Heart left ventricle (tissue), 13 donors: ENCODE measurements around the gene ZBTB21.

Experiments
- POLR2A ChIP-seq, 2 donors: fragments of 450-650 bp; IDR thresholded peaks; one replicate each; pipeline ENCODE4 v1.6.1; 2017; ENCODE audit warnings: antibody characterized with exemption in 2 of 2, mild to moderate bottlenecking in 2 of 2, moderate library complexity in 2 of 2
- TF ChIP-seq, protein P1 (sequence below), 12 donors: fragments of 200-600 bp; sonication (generic) in 4 of 12; IDR thresholded peaks; one replicate each; pipeline versions ENCODE4 v1.5.0 to v1.8.0; 2018 to 2022; ENCODE audit warnings: antibody characterized with exemption in 12 of 12, mild to moderate bottlenecking in 5 of 12
- donor health status: ischemic (EF 13 %, LVEDD 7.1; RV severe dilation, severe dysfunction).
- donor health status: DM: no; HTN: yes; CAD: no.
- donor health status: DM: no; HTN: no; CAD: no.
- donor health status: ischemic (EF 25% LVEDD 6.9; RV normal size, moderate dysfunction).
- donor health status: ischemic (EF 25% LVEDD 5.7; RV mildly dilated, moderate dysfunction).
- donor health status: ischemic (EF 35%, LVEDD 5.7; RV mildly dilated, moderate dysfunction).
- donor health status: nonischemic (EF 11% LVEDD 7.7; RV severe dilation, severe dysfunction).
- donor health status: DM: yes; HTN: yes; CAD: no.
- donor health status: PGD.
- donor health status: ischemic (EF 29% LVEDD 5.4; RV normal size, mild dysfunction).
- donor health status: nonischemic (EF 23%, LVEDD 6.1; RV moderate dilation, normal function).

- TF ChIP-seq, protein P1, sequence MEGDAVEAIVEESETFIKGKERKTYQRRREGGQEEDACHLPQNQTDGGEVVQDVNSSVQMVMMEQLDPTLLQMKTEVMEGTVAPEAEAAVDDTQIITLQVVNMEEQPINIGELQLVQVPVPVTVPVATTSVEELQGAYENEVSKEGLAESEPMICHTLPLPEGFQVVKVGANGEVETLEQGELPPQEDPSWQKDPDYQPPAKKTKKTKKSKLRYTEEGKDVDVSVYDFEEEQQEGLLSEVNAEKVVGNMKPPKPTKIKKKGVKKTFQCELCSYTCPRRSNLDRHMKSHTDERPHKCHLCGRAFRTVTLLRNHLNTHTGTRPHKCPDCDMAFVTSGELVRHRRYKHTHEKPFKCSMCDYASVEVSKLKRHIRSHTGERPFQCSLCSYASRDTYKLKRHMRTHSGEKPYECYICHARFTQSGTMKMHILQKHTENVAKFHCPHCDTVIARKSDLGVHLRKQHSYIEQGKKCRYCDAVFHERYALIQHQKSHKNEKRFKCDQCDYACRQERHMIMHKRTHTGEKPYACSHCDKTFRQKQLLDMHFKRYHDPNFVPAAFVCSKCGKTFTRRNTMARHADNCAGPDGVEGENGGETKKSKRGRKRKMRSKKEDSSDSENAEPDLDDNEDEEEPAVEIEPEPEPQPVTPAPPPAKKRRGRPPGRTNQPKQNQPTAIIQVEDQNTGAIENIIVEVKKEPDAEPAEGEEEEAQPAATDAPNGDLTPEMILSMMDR (IDR thresholded peaks at IDR 0.05), result no peak
- TF ChIP-seq POLR2A (IDR thresholded peaks at IDR 0.05), result no peak
Observed at GRCh38 chr21:42037516-42037915, 27.4 kb upstream of the ZBTB21 start.
